CD8-positive, alpha-beta memory T cell (primary cell): Measurements from ENCODE around the gene ORM1. TPM values are rescaled to one million over a fixed set of nuclear protein-coding genes. Genes with fewer than 3 reads are reported as not detected.
A peak's percentile ranks its signal among the peaks of the same experiment; 100 is the strongest.
"Not testable (repeated sequence)": the region's sequence is repeated elsewhere in the genome, so short reads cannot be mapped to it uniquely, and the experiment has no call there.

Experiments used
- CTCF ChIA-PET: fragments of 350-600 bp; sonication (Branson Sonifier 250); formaldehyde crosslinking; loops from one replicate; lab custom pipeline; 2021; ENCODE audit warnings: antibody characterized with exemption; lab: Charles Lee
- POLR2A ChIA-PET: fragments of 350-600 bp; sonication (Branson Sonifier 250); formaldehyde crosslinking; loops from one replicate; lab custom pipeline; 2021; ENCODE audit warnings: antibody characterized with exemption; lab: Charles Lee
- DNase-seq, 5 donors: peaks; one replicate each; pipeline versions ENCODE4 v3.0.0 to v3.0.0-alpha.2; 2020 to 2022; ENCODE audit warnings: mixed read lengths in 1 of 5
- H3K27ac ChIP-seq: one replicate; pipeline ENCODE4 v1.7.0; 2013; ENCODE audit warnings: low read depth, mild to moderate bottlenecking, low read length, moderate library complexity
- H3K27me3 ChIP-seq: 2 replicates; pipeline ENCODE4 v1.7.0; 2013; ENCODE audit warnings: low read length, mild to moderate bottlenecking; ENCODE audit not compliant: insufficient read depth, poor library complexity, severe bottlenecking
- H3K36me3 ChIP-seq: 2 replicates; pipeline ENCODE4 v1.7.0; 2013; ENCODE audit warnings: mild to moderate bottlenecking, low read length, moderate library complexity; ENCODE audit not compliant: insufficient read depth
- H3K4me1 ChIP-seq: 2 replicates; pipeline ENCODE4 v1.7.0; 2013; ENCODE audit warnings: mild to moderate bottlenecking, low read length, moderate library complexity; ENCODE audit not compliant: insufficient read depth
- H3K4me3 ChIP-seq: 2 replicates; pipeline ENCODE4 v1.7.0; 2013; ENCODE audit warnings: mild to moderate bottlenecking, low read length
- H3K9me3 ChIP-seq: 2 replicates; pipeline ENCODE4 v1.7.0; 2013; ENCODE audit warnings: mild to moderate bottlenecking, low read length
- H3K27ac Mint-ChIP-seq, 8 donors: one replicate each; pipeline ENCODE4 v1.8.0; 2020 to 2021; ENCODE audit warnings: mixed read lengths in 8 of 8, mild to moderate bottlenecking in 6 of 8, inconsistent platforms in 3 of 8, moderate library complexity in 3 of 8
- H3K27me3 Mint-ChIP-seq, 2 donors: one replicate each; pipeline ENCODE4 v1.8.0; 2020 to 2021; ENCODE audit warnings: mixed read lengths in 2 of 2, mild to moderate bottlenecking in 1 of 2, moderate library complexity in 1 of 2
- H3K36me3 Mint-ChIP-seq, 3 donors: one replicate each; pipeline ENCODE4 v1.8.0; 2020 to 2021; ENCODE audit warnings: mixed read lengths in 3 of 3, inconsistent platforms in 1 of 3, mild to moderate bottlenecking in 1 of 3
- H3K4me1 Mint-ChIP-seq, 3 donors: one replicate each; pipeline ENCODE4 v1.8.0; 2020 to 2021; ENCODE audit warnings: mixed read lengths in 3 of 3, inconsistent platforms in 1 of 3, mild to moderate bottlenecking in 1 of 3
- H3K4me3 Mint-ChIP-seq, 7 donors: one replicate each; pipeline ENCODE4 v1.8.0; 2020 to 2021; ENCODE audit warnings: mixed read lengths in 7 of 7, mild to moderate bottlenecking in 6 of 7, moderate library complexity in 4 of 7, inconsistent platforms in 2 of 7
- H3K9me3 Mint-ChIP-seq, 5 donors: one replicate each; pipeline ENCODE4 v1.8.0; 2020 to 2022; ENCODE audit warnings: mixed read lengths in 5 of 5, mild to moderate bottlenecking in 3 of 5, moderate library complexity in 2 of 5, inconsistent platforms in 1 of 5
- polyA plus RNA-seq: library from polyadenylated mRNA; unstranded; fragments of 300-500 nt; fragmentation: Illumina TruSeq; gene quantifications from one replicate; pipeline ENCODE4 v1.2.3, GENCODE V29; 2021
- total RNA-seq, 2 experiments: library from RNA; stranded (reverse); gene quantifications; one replicate each; pipeline ENCODE4 v1.2.3, GENCODE V29; 2021

The ORM1 gene
- total and polyA plus RNA-seq, 3 experiments from 2014 or later = not detected

DNA sequence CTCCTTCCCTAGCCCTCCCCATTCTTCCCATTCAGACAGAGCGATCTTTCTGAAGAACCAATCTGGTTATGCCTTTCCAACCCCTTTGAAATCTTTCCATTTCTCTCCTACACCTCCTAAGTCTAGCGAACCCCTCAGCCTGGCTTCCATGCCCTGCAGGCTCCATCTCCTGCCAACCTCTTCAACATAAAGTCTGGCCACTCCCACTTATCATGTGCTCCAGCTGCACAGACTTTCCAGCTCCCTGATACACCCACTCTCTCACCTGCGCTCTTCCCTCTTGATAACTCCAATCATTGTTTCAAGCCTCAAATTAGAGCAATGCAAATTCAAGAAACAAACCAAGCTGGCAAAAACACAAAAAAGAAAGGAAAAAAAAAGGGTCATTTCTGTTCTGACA, 3.8 kb upstream of the ORM1 start:
- H3K4me3 ChIP-seq = no peak overlapping the region
- H3K4me3 Mint-ChIP-seq = no peak overlapping the region

DNA sequence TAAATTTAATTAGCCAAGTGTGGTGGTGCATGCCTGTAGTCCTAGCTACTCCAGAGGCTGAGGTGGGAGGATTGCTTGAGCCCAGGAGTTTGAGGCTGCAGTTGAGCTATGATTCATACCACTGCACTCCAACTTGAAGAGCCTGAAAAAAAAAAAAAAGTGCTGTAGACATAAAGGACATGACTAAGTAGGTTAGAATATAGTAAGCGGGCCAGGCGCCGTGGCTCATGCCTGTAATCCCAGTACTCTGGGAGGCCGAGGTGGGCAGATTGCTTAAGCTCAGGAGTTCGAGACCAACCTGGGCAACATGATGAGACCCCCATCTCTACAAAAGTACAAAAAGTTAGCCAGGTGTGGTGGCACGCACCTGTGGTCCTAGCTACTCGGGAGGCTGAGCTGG, 2.2 kb upstream of the ORM1 start:
- H3K9me3 Mint-ChIP-seq, CTCF ChIA-PET: not testable (repeated sequence)

More for the DNA sequence above, 3.8 kb upstream of the ORM1 start:
- no peak for DNase-seq
- no peaks in the 10 kb centered on the region for H3K4me1 ChIP-seq
- H3K4me1 Mint-ChIP-seq = no peaks in the 10 kb centered on the region
- no peaks in the 10 kb centered on the region for H3K36me3 Mint-ChIP-seq
- no peaks in the 10 kb centered on the region for H3K9me3 ChIP-seq
- H3K9me3 Mint-ChIP-seq = no peaks in the 10 kb centered on the region
- no peak overlapping the region for H3K27ac ChIP-seq
- ChIA-PET POLR2A (no interaction called here), CTCF (no interaction called here)
- H3K36me3 ChIP-seq = no peaks in the 10 kb centered on the region
- no peak overlapping the region for H3K27ac Mint-ChIP-seq
- peaks cover 10 to 36% of the 10 kb centered on the region in 2 donors for H3K27me3 Mint-ChIP-seq
- H3K27me3 ChIP-seq = no peaks in the 10 kb centered on the region

DNA sequence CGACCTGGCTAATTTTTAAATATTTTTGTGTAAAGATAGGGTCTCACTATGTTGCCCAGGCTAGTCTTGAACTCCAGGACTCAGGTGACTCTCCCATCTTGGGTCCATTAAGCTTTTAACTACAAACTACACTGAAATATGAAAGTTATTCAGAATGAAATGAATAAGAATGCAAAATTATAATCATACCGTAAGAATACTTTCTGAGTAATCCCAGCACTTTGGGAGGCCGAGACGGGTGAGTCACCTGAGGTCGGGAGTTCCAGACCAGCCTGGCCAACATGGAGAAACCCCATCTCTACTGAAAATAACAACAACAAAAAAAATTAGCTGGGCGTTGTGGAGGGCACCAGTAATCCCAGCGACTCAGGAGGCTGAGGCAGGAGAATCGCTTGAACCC, 1.1 kb upstream of the ORM1 start:
- Mint-ChIP-seq H3K27ac (no peak overlapping the region), H3K27me3 (peaks cover 10 to 28% of the 10 kb centered on the region in 2 donors), H3K4me3 (peak overlapping the region in 1 of 7 donors; percentile 40), H3K36me3 (no peaks in the 10 kb centered on the region), H3K4me1 (no peaks in the 10 kb centered on the region), H3K9me3 (no peaks in the 10 kb centered on the region)
- H3K4me3 ChIP-seq = no peak overlapping the region
- H3K27me3 ChIP-seq = no peaks in the 10 kb centered on the region
- POLR2A ChIA-PET = no interaction called here
- CTCF ChIA-PET = no interaction called here
- H3K27ac ChIP-seq = no peak overlapping the region
- H3K9me3 ChIP-seq = no peaks in the 10 kb centered on the region
- no peaks in the 10 kb centered on the region for H3K36me3 ChIP-seq
- no peak for DNase-seq
- no peaks in the 10 kb centered on the region for H3K4me1 ChIP-seq

More for the DNA sequence above, 2.2 kb upstream of the ORM1 start:
- H3K27ac ChIP-seq, H3K4me1 ChIP-seq, H3K36me3 Mint-ChIP-seq, H3K4me3 ChIP-seq, H3K36me3 ChIP-seq, H3K27me3 ChIP-seq, H3K27ac Mint-ChIP-seq, H3K9me3 ChIP-seq, POLR2A ChIA-PET, H3K4me3 Mint-ChIP-seq, H3K4me1 Mint-ChIP-seq: not testable (repeated sequence)
- H3K27me3 Mint-ChIP-seq = peaks cover 10 to 36% of the 10 kb centered on the region in 2 donors
- peak in 1 of 5 donors; percentile 16 for DNase-seq

DNA sequence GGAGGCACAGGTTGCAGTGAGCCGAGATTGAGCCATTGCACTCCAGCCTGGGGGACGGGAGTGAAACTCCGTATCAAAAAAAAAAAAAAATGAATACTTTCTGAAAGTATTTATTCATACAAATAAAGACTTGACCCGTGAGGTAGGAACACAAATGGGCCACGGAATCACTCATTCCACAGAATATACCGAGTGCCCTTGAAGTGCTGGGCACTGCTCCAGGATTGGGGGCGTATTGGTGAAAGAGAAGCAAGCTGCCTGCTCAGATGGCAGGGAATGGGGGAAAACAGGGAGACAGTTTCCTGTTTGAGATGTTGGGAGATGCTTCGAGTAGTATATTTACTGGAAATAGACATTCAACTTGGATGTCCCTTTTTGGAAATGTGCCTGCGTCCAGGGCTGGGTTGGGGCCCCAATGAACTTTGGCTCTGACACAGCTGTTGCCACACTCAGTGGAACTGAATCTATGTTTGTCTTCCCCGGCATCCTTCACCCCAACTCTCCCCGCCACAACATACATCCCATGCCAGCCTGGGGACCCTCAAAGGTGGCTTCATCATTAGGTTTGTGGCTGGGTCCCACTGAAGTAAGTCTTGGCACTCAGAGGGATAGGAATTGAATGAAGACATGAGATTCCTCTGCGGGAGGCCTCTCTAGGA, 609 bp upstream of the ORM1 start:
- H3K4me3 ChIP-seq, H3K36me3 ChIP-seq, H3K9me3 Mint-ChIP-seq, H3K27ac ChIP-seq, H3K36me3 Mint-ChIP-seq, H3K9me3 ChIP-seq, POLR2A ChIA-PET, CTCF ChIA-PET, DNase-seq, H3K4me1 Mint-ChIP-seq, H3K27me3 ChIP-seq, H3K4me1 ChIP-seq: not testable (repeated sequence)
- Mint-ChIP-seq H3K27ac (peak overlapping the region in 1 of 8 donors; percentile 17), H3K27me3 (peaks cover 10 to 27% of the 10 kb centered on the region in 2 donors), H3K4me3 (peak overlapping the region in 1 of 7 donors; percentile 6)

- H3K27ac ChIP-seq, H3K4me1 ChIP-seq, H3K9me3 ChIP-seq, H3K4me3 Mint-ChIP-seq, H3K36me3 Mint-ChIP-seq, H3K9me3 Mint-ChIP-seq, H3K36me3 ChIP-seq, H3K27ac Mint-ChIP-seq, H3K27me3 ChIP-seq, H3K4me3 ChIP-seq, POLR2A ChIA-PET, DNase-seq, H3K4me1 Mint-ChIP-seq, CTCF ChIA-PET: not testable (repeated sequence)
- H3K27me3 Mint-ChIP-seq = peaks cover 8 to 19% of the 10 kb centered on the region in 2 donors
Observed at GRCh38 chr9:114323849-114324248, 951 bp downstream of the ORM1 start.

- Histone ChIP-seq H3K4me3 (no peak overlapping the region), H3K36me3 (no peaks in the 10 kb centered on the region), H3K4me1 (no peaks in the 10 kb centered on the region), H3K9me3 (no peaks in the 10 kb centered on the region), H3K27ac (no peak overlapping the region), H3K27me3 (no peaks in the 10 kb centered on the region)
- Mint-ChIP-seq H3K4me3 (no peak overlapping the region), H3K27ac (no peak overlapping the region), H3K9me3 (no peaks in the 10 kb centered on the region), H3K27me3 (peaks cover 4 to 12% of the 10 kb centered on the region in 2 donors), H3K36me3 (no peaks in the 10 kb centered on the region), H3K4me1 (no peaks in the 10 kb centered on the region)
- DNase-seq = no peak
- POLR2A ChIA-PET = no interaction called here
- CTCF ChIA-PET = no interaction called here
Observed at GRCh38 chr9:114324492-114324891, 1.6 kb downstream of the ORM1 start.

- H3K36me3 ChIP-seq, H3K9me3 Mint-ChIP-seq, H3K4me1 ChIP-seq, CTCF ChIA-PET, H3K27ac ChIP-seq, H3K9me3 ChIP-seq, H3K4me1 Mint-ChIP-seq, H3K27me3 Mint-ChIP-seq, H3K4me3 ChIP-seq, H3K27ac Mint-ChIP-seq, POLR2A ChIA-PET, DNase-seq, H3K4me3 Mint-ChIP-seq, H3K36me3 Mint-ChIP-seq, H3K27me3 ChIP-seq: not testable (repeated sequence)
Observed at GRCh38 chr9:114324965-114325364, 2.1 kb downstream of the ORM1 start.

DNA sequence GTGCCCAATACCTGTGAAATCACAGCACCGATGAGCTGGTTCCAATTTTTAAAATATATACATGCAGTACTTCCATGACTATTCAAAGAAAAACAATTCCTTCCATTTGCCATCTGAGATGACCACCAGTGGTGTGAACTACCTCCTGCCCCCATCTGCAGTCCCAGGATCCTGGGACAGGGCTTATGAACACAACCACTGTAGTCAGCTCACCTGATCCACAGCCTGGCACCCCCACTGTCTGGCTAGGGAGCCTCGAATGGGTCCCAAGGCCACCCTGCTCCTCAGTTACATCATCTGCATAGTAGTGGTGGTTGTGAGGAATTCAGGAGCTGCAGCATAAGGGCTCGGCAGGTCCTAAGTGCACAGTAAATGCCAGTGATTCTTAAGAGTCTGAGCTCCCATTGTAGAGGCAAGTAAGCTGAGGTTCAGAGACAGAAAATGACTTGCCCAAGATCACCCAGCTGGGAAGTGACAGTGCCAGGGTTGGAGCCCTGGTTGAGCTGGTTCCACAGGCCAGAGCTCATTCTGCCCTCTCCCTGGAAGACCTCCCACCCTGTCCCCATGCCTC, 2.9 kb downstream of the ORM1 start:
- H3K36me3 ChIP-seq, H3K4me3 Mint-ChIP-seq, POLR2A ChIA-PET, H3K36me3 Mint-ChIP-seq, H3K4me1 ChIP-seq, DNase-seq, H3K9me3 Mint-ChIP-seq, H3K27me3 Mint-ChIP-seq, H3K4me3 ChIP-seq, CTCF ChIA-PET, H3K9me3 ChIP-seq, H3K4me1 Mint-ChIP-seq, H3K27ac Mint-ChIP-seq, H3K27me3 ChIP-seq, H3K27ac ChIP-seq: not testable (repeated sequence)
